CD1c-positive myeloid dendritic cell (primary cell): ENCODE results near the gene CHST15.

Experiments
- DNase-seq: peaks from one replicate; pipeline ENCODE4 v3.0.0-alpha.2; 2016; ENCODE audit errors: extremely low spot score

The CHST15 gene

DNA sequence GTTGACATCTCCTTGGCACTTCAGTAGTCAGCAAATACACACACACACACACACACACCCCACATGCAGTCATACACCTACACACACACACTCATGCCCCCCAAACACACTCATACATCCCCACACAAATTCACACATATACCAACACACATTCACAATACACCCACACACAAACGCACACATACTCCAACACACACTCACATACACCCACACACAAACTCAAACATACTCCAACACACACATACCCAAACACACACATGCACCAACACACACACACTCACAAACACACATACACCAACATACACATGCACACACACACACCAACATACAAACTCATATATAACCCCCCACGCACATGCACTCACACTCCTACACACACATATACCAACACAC lies 31.4 kb upstream of the CHST15 start:
- no peak for DNase-seq

GRCh38 chr10:124124123-124124768 lies 30.8 kb upstream of the CHST15 start:
- DNase-seq: peak; percentile 33

DNA sequence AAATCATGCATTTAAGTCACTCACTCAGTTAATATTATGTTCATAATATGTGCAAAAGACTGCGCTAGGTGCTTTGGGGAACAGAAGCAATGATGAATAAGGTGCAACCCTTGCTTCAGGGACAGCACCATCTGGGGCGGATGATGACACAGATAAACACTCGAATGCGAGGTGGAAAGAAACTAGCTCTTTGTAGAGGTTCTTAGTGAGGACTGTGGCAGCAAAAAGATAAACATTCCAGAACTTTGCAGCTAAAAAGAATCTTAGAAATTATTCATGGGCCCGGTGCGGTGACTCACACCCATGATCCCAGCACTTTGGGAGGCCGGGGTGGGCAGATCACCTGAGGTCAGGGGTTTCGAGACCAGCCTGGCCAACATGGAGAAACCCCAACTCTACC lies 29.8 kb upstream of the CHST15 start:
- DNase-seq: no peak

- DNase-seq: no peak
Measured at GRCh38 chr10:124122211-124122610, 28.8 kb upstream of the CHST15 start.

GRCh38 chr10:124120410-124121061 lies 27.1 kb upstream of the CHST15 start:
- DNase-seq: no peak

GRCh38 chr10:124119946-124120345 lies 26.5 kb upstream of the CHST15 start:
- peak; percentile 70 for DNase-seq

DNA sequence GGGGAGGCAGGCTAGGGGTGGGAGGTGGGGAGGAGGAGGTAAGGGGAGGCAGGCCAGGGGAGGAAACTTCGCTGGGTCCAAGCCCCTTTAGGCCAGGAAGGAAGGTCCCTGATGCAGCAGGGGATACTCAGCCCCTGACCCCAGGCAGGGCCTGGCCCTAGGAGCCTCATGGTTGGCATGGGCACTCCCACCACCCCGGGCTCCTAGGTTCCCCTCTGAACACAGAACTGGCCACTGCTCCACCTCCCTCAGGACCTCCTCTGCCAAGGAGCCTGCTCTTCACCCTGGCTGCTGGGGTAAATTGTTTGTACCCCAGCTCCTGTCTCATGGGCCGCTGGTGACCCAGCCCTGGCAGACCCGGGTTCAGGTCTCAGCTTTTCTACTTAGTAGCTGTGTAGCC lies 25.8 kb upstream of the CHST15 start:
- DNase-seq: no peak

DNA sequence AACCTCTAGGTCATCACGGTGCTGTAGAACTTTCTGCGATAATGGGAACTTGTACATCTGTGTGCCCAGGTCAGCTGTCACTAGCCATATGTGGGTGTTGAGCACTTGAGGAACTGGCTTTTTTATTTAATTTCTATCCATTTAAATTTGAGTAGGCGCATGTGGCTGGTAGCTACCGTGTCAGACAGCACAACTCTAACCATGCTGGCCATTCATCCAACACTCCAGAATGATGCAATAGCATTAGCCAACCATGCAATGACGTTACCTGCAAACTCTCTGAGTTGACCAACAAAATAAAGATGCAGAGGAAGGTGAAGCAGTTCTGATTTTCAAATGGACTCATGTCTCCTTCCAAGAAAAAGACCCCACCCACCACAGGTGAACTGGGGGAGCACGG lies 24.4 kb upstream of the CHST15 start:
- DNase-seq: peak; percentile 83

DNA sequence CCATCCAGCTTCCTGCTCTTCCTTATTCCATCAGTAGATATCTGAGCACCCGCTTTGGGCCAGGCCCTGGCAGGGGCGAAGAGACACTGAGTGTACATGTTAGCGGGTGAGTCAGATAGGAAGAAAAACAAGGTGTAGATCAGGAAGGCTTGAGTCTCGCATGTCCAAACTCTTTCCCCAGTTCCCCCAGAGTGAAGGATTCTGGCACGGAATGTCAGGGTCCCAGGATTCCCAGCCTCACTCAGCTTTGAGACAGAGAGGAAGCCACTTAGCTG lies 24.1 kb upstream of the CHST15 start:
- DNase-seq: no peak

DNA sequence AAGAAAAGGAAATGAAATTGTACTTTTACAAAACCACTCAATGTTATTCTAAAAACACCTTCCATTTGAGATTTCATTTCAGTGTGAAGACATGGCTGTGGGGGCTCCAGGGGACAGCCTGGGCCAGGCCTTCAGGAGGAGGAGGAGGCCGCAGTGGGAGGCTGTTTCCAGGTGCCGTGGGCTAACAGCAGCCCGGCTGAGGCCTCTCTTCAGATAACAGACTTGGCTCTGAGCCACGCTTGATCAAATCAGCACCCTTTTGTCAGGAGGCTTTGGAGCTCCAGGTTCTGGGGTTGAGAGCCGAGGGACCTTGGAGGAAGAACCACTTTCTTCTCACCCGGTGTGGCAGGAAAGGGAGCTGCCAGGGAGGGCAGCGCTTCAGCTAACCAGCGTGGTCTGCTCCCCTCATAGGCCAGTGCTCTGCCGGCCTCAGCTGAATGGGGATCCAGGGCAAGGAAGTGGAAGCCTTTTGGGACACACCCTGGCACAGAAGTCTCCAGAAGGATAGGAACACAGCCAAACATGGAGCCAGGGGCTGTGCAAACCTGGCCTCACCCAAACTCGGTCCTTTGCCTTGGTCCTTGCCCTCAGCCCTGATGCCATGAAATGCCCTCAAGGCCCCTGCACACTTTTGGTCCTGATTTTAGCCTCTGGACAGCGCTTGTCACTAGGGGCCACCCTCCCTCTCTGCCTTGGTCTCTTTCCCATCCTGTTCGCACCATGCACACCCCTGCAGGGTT lies 23.5 kb upstream of the CHST15 start:
- no peak for DNase-seq

- DNase-seq: no peak
Measured at GRCh38 chr10:124114696-124115095, 21.3 kb upstream of the CHST15 start.

GRCh38 chr10:124112891-124113580 lies 19.6 kb upstream of the CHST15 start:
- DNase-seq: no peak

- no peak for DNase-seq
Measured at GRCh38 chr10:124110882-124111281, 17.5 kb upstream of the CHST15 start.

GRCh38 chr10:124109261-124109660 lies 15.9 kb upstream of the CHST15 start:
- DNase-seq: no peak

DNA sequence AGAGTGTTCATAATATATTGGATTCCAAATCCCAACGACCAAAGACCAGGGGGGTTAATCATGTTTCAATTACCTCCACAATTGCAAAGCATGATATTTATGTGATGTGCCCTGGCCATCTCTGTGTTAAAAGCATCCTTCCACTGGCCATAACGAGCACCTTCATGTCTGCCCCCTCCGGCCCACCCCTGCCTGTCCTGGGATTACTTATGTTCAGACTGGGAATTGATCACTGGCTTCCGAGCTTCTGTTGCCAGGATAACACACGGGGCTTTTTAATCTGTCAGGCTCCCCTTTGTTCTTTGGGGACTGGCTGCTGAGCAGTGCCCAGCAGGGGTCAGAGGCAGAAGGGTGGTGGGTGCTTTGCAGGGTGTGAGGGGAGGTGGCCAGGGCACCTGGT lies 13.7 kb upstream of the CHST15 start:
- no peak for DNase-seq

DNA sequence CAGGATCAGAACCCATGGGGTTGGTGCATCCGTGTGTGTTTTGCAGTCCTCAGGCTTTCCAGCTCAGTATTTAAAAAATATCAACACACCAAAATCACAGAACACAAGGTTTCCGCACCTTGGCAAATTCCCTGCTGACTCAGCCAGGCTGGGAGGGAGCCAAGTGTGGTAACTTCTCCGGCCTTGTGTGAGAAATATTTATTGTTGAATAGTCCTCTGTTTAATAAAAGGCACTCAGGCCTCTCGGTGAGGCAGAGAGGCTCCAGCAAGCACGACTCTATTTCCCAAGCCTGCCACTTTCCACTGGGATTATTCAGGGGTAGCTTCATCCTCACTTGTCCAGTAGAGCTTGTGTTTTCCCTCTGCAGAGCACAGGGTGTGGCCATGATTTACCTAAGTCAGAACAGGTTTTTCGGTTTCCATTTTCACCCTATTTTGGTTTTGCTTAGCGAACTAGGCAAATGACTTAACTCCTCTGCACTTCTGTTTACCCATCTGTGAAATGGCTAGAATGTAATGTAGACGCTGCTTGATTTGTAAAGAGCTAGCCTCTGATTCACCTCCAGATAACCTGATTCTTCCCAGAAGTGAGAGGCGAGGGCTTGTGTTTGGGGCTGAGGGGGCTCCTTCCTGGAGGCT lies 13.0 kb upstream of the CHST15 start:
- DNase-seq: no peak

DNA sequence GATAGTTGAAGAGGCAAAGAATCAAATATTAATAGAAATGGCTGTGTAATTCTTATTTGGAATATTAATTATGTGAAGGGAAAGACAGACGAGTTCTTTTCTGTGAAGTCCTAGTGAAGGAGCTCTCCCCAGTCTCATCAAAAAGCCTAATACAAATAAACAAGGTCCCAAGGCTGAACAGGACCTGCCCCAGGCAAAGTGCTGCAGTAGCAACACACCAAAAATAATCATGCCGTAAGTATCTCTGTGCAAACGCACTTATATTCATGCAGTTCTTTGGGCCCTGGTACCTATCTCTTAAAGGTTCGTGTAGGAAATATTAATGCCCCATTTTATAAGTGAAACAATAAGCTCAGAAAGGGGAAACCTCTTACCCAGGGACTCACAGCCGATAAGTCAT lies 12.2 kb upstream of the CHST15 start:
- DNase-seq: no peak

DNA sequence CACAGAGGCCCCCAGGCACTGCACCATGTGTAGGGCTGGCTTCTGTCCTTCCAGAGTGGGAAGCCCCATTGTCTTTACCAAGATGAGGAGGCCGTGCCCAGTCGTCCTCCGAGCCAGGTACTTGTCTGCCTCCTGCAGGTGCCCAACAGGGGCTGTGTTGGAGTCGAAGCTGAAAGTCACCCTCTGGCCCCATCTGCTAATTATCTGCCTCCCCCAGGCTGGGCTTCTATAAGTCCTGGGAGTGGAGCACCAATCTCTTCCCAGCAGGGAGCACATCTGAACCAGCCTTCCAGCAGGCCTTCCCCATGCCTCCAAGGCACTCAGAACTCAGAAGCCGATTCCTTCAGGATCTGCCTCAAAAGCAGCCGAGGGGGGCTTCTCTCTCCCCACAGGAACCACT lies 11.6 kb upstream of the CHST15 start:
- no peak for DNase-seq

DNA sequence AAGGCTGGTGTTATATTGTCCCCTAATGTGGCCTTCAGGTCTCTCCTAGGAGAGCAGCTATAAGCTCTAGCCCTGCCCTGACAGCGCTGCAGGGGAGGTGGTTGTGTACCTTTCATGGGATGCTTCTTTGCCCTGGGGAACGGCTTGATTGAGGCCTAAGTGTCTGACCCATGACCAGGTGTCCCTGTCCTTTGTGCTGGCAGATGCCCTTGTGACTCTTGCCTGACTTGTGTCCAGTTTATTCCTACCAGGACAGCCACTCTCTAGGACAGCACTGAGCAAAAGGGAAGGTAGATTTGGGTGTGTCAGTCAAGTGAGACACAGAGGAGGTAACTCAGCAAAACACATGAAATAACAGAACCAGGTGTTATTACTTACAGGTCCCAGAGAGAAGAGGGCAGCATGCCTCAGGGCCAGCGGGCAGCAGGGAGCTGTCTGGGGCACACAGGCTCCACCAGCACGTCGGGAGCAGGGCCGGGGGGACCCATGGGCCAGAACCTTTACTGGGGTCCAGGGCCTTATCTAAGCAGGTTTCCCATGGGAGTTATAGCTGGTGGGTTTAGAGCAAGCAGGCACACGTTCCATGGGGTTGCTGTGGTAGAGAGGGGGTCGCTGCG lies 10.7 kb upstream of the CHST15 start:
- DNase-seq: no peak

GRCh38 chr10:124101351-124101750 lies 8.0 kb upstream of the CHST15 start:
- no peak for DNase-seq

GRCh38 chr10:124100651-124101050 lies 7.3 kb upstream of the CHST15 start:
- DNase-seq: peak; percentile 66

GRCh38 chr10:124100124-124100523 lies 6.7 kb upstream of the CHST15 start:
- no peak for DNase-seq
